HG02943 (cell line): ENCODE data around the gene CHAF1A.

Experiments used
- ATAC-seq: cut with Tn5 transposase; IDR thresholded peaks from one replicate; pipeline ENCODE4 v1.9.1; 2021; ENCODE audit warnings: mild to moderate bottlenecking, low read depth, moderate library complexity; ENCODE audit not compliant: unreplicated experiment

The CHAF1A gene, protein sequence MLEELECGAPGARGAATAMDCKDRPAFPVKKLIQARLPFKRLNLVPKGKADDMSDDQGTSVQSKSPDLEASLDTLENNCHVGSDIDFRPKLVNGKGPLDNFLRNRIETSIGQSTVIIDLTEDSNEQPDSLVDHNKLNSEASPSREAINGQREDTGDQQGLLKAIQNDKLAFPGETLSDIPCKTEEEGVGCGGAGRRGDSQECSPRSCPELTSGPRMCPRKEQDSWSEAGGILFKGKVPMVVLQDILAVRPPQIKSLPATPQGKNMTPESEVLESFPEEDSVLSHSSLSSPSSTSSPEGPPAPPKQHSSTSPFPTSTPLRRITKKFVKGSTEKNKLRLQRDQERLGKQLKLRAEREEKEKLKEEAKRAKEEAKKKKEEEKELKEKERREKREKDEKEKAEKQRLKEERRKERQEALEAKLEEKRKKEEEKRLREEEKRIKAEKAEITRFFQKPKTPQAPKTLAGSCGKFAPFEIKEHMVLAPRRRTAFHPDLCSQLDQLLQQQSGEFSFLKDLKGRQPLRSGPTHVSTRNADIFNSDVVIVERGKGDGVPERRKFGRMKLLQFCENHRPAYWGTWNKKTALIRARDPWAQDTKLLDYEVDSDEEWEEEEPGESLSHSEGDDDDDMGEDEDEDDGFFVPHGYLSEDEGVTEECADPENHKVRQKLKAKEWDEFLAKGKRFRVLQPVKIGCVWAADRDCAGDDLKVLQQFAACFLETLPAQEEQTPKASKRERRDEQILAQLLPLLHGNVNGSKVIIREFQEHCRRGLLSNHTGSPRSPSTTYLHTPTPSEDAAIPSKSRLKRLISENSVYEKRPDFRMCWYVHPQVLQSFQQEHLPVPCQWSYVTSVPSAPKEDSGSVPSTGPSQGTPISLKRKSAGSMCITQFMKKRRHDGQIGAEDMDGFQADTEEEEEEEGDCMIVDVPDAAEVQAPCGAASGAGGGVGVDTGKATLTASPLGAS

DNA sequence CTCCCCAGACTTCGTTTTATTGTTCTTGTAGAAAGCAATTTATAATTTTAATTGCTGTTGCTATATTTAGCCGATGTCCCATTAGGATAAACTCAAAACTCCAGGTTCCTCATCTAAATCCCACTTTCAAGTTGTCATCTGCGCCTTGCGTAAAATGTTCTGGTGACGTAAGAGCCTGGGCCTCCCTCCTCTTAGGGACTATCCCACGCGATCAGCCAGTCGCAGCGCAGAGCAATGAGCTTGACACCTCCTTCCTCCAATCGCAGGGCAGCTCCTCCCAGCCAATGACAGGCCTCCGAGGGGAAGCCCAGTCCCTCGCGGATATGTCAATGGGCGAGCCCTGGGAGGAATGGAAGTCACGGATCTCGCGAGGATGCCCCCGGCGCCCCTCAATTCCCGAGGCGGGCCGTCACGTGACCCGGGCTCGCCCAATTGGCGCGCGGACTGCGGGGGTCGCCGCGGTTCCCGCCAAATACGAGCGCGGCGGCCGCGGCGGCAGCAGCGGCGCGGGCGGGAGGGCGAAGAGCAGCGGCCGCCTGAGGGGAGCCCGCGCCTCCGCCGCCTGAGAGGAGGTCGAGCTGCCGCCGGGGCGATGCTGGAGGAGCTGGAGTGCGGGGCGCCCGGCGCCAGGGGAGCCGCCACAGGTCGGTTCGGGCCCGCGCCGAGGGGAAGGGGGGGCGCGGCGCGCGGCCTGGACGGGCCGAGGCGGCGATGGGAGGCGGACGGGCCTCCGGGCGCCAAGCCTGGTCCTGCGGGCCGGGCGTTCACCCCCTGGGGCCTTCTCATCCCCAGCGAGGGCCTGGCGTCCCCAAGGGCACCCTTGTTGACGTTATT is at the start of gene CHAF1A:
Gene CHAF1A, plus strand, starts transcription at position 470 of the 834 bp plus-strand sequence. Its CDS starts 123 bp downstream, at position 593.
- peak; percentile 76 for ATAC-seq

DNA sequence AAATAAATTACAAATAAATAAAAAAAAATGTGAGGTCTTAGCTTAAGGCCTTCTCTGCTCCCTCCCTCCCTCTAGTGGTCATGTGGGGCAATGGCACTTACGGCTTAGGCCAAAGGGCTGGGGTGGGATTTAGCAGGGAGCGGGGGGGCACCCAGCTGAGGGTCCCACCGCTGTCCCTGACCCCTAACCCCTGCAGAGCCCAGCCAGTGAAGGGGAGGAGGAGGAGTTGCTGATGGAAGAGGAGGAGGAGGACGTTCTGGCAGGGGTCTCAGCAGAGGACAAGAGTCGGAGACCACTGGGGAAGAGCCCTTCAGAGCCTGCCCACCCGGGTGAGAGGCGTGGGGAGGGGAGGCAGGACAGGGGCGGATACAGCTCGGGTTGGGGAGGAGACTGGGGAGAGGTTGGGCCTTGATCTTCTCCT is 49.7 kb upstream of the CHAF1A start:
- no peak for ATAC-seq

DNA sequence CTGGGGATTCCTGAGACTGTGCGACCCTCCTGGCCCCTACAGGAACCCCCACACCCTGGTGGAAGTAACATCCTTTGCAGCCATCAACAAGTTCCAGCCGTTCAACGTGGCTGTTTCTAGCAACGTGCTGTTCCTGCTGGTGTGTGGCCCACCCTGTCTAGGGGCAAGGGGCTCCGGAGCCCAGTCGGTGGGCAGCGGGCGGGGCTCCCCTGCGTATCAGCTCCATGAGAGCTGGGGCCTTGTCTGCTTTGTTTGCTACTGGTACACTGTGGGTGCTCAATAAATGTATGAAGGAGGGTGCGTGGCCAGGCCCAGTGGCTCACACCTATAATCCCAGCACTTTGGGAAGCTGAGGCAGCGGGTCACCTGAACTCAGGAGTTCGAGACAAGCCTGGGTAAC is 48.2 kb upstream of the CHAF1A start:
- no peak for ATAC-seq

DNA sequence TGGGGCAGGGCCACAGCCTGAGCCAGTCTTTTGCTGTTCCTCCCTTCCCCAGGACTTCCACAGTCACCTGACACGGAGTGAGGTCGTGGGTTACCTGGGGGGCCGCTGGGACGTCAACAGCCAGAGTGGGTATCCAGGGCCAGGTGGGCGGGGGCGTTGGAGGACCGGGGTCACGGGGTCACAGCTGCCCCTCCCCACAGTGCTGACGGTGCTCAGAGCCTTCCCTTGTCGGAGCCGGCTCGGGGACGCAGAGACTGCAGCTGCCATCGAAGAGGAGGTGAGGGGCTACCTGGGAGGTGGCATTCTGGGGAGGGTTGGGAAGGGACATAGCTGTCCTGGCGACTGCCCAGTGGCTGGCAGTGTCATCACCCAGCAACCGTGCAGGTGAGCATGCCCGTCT is 47.5 kb upstream of the CHAF1A start:
- no peak for ATAC-seq

DNA sequence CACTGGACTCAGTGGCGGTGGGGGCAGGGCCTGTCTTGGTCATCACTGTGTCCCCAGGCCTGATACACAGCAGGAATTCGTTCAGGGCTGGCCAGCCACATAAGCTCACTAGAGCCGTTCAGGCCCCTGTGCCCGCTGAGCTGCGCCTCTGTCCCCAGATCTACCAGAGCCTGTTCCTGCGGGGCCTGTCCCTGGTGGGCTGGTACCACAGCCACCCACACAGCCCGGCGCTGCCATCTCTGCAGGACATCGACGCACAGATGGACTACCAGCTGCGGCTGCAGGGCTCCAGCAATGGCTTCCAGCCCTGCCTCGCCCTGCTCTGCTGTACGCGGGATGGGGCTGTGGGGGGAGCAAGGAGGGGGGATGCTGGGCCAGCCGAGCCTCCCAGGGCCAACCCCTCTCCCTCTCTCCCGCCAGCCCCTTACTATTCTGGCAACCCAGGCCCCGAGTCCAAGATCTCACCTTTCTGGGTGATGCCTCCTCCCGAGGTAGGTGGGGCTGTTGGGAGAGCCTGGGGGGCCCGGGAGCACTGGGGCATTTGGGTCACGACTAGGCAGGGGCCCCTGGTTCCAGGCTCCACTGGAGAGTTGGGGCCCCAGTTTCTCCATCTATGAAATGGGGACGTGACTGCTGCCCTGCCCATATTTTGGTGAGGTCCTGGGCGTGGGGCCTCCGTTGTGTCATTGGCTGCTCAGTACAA is 45.2 kb upstream of the CHAF1A start:
- ATAC-seq, result no peak

DNA sequence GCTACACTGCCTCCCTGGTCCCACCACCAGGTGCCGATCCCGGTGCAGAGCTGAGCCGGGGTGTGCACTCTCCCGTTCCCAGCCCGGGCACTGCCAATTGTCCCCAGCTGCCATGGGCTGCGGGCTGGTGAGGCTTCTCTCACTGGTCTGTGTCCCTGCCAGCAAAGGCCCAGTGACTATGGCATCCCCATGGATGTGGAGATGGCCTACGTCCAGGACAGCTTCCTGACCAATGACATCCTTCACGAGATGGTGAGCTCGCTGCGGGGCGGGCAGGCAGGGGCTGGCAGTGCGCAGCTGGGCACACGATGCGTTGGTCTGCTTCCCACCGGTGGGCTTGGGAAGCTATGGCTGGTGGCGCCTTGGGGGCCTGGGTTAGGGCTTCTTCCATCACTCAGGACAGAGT is 44.5 kb upstream of the CHAF1A start:
- no peak for ATAC-seq

DNA sequence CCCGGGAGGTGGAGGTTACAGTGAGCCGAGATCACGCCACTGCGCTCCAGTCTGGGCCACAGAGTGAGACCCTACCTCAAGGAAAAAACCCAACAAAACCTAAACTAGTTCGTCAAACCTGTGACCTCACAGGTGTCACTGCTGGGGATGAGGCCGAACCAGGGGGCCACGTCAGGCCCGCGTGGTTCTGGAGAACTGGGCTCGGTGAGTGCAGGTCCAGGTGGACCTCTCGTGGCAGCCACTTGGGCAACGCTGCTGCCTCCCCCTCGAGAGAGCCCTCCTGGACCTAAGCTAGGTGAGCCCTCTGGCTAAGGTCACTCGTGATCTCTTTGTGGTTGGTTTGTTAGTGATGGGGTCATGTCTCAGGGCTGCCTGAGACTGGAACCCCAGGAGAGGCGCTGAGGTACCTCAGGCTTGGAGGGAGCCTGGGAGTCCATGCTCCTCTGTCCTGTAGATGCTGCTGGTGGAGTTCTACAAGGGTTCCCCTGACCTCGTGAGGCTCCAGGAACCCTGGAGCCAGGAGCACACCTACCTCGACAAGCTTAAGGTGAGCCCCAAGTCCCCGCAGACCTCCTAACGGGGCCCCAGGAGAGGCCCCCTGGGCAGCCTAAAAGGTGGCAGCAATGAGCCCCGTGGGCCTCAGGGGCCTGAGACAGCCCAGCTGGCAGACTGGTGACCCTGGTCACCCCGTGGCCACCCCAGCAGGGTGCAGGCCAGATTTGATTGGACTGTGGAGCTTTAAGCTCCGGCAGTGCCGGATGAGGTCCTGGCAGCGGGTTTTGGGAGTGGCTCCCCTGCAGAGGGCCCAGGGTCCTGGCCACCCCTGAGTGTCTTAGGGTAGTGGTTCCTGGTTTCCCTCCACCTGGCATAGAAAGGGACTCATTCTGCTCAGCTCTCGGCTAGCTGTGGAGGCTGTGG is 43.5 kb upstream of the CHAF1A start:
- no peak for ATAC-seq

DNA sequence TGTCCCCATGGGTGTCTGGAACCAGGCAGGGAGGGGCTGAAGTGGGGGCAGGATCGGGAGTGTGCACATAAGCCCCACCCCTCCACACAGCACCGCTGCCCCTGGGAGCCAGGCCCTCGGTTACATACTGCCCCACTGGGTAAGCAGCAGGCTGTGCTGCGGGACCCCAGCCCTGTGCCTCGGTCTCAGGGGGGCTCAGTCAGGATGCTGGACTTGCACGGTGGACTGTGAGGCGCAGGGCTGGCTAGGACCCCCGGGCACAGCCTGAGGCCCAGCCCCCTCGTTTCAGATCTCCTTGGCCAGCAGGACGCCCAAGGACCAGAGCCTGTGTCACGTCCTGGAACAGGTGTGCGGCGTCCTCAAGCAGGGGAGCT is 42.8 kb upstream of the CHAF1A start:
- no peak for ATAC-seq

DNA sequence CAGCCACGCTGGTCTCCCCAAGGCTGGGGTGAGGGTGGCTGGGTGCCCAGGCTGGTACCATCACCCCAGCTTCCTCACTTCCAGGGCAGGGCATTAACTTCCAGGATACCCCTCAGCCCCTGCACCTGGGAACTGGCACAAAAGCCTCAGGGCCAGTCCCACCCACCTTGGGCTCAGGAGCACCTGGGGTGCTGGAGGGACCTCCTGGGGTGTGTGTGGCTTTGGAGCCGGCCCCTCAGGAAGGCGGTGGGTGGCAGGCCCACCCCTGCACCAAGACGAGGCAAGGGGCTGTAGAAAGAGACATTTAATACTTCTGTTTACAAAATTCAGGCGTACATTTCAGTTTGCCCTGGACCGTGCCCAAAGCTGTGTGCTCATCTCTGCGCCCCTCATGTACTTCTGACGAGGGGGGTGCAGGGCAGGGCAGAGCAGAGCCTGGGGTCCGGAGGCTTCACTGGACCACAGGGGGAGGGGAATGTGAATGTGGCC is 42.3 kb upstream of the CHAF1A start:
- no peak for ATAC-seq

DNA sequence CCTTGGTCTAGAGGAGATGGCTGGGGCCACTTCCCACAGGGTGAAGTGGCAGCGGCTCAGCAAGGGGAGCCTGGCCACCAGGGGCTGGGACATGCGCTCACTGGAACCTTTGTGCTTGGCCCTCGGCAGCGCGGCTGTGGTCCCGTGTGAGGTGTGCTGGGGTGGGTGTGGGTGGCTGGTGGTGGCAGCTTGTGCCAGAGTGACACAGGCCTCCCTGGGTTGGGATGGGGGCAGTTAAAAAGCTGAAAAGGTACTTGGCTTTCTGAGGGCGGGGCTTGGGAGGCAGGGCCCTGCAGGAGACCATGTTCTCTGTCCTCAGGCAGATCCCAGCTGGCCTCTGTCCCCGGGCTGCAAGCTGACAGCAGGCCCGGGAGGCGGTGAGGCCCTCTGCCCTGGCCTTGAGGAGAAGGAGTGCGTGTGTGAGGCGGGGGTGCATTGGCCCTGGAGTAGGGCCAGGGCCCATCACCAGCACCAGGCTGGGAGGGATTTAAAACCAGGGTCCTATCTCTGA is 41.7 kb upstream of the CHAF1A start:
- no peak for ATAC-seq

DNA sequence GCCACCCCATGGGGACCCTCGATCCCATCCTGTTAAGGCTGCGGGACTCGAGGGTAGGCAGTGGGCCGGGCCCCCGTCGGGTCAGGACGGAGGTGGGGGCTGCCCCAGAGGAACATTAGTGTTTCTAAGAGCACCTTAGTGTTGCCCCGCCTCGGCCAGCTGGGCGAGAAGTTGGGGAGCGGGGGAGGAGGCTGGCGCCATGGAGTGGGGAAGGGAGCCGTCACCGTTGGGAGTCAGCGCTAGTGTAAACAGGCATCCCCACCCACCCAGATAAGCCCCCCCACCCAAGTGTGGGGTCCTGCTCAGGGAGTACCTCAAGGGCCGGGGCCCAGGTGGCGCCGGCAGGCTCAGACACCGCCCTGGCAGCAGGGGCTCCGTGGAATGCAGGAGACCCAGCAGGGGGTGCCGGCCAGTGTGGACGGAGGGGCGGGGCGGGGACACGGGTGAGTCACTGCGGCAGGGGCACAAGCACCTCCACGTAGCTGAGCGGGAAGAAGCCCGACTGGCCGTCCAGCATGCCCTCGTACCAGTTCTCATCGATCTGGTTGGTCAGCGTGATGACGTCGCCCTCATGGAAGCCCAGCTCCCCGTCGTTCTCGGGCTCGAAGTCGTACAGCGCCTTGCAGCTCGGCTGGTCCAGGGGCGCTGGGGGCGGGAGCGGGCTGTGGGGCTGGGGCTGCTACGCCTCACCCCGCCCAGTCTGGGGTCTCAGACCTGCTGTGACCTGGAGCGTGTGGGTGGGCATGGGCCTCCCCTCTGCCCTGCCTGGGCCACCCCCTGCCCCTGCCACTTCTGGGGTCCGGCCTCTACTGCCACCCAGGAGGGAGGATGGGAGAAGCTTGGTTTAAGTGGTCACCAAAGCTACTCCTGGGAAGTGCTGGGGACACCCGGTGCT is 41.0 kb upstream of the CHAF1A start:
- ATAC-seq, result no peak

DNA sequence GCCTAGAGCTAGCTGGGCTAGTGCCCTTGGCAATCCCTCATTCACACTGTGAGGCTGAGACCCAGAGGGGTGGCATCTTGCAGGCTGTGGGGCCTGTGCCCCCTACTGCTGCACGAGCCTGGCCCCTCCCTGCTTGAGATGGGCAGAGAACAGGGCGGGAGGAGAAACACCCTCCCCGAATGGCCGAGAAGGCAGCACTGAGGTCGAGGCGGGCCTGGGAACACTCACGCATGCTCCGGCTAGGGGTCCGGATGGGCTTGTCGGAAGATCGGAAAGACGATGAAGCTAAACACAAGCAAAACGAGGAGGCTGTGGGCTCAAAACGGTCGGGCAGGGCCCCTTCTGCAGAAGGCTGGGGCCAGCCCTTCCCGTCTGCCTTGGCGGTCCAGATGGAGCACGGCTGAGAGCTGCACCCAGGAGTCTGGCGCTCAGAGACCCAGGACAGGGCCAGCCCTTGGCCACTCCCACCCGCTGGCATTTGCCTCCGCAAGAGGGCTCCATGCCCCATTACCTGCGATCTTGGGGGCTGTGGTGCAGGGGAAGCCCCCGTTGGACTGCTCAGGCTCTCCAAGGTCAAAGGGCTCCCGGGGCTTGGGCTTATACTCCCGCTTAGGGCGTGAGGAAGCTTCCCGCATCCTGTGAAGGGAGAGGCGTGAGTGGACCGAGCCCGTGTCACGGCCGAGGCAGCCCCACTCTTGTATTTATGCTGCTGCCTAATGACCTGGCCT is 40.2 kb upstream of the CHAF1A start:
- no peak for ATAC-seq

DNA sequence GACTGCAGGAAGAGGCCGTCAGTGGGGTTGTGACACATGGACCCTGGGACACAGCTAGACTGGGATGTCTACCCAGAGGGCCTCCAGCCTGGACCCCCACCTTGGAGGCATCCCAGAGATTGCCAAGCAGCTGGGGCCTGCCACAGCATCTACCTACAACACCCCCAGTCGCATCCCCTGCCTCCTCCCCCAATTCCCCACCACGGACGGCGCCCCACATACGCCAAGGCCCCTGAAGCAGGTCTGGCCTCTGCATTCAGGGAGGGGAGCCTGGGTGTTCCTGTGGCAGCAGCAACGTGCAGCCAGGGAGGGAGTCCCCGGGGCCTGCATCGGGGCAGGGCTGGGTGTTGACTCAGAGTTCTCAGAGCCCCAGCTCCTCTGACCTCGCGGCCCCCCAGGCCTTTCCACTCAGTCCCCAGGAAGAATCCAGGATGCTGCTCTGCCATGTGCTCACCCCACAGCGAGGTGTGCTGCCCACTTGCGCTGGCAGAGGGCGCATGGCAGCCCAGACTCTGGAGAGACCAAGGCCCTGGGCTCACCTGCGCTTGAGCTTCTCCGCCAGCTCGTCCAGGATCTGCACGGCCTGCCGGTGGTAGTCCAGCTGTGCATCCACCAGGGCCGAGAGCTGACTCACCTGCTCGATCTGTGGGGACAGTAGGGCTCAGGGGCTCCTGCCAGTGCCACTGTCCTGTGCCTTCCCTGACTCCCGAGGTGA is 39.5 kb upstream of the CHAF1A start:
- ATAC-seq, result no peak

DNA sequence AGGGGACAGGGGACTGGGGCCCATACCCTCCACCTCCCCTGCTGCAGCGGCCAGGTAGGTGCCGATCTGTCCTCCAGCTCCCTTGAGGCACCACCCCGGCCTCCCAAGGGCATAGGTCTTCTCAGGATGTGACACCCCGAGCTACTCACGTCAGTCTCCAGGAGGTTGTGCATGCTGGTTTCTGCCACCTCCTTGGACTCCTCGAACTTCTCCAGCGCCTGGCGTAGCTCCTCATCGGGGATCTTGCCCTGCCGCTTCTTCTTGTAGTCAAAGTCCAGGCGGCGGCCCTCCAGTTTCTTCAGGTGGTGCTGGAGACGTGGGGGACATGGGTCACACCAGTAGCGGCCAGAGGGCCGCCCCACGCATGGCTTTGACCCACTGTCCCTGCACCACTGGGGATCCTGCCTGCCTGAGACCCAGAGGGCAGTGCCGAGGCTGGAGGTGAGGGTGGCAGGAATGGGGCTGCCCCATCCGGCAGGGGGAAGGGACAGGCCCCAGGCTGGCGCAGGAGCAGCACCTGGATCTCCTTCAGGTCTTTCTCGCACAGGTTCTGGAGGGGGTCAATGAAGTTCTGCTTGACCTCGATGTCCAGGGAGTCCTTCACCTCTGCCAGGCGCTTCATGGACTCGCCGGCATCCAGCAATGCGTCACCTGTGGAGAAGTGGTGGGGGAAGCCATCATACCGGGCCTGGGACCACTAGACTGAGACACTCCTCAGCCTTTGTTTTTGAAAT is 38.7 kb upstream of the CHAF1A start:
- no peak for ATAC-seq

DNA sequence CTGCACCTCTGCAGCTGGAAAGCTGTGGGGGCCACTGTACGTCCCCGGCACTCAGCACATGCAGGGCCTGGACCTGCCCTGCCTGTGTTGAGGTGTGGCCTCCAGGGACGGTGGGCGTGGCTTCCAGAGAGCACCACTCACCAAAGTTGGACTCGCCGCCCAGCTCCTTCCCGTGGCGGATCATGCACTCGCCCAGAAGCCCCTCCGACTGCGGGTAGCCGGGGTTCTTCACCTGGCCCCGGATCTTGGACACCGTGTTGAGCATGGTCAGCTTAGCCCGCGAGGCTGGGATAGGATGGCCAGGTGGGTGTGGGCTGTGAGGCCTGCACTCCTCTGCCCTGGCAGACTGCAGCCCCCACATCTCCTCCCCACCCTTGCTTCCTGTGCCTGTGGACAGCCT is 37.1 kb upstream of the CHAF1A start:
- ATAC-seq, result no peak
